ENCODE results near the gene PAXX.

- no peak for TF ChIP-seq CTCF (IDR thresholded peaks at IDR 0.05; ENCODE audit: insufficient read depth, low read length)
- TF ChIP-seq, protein P1, sequence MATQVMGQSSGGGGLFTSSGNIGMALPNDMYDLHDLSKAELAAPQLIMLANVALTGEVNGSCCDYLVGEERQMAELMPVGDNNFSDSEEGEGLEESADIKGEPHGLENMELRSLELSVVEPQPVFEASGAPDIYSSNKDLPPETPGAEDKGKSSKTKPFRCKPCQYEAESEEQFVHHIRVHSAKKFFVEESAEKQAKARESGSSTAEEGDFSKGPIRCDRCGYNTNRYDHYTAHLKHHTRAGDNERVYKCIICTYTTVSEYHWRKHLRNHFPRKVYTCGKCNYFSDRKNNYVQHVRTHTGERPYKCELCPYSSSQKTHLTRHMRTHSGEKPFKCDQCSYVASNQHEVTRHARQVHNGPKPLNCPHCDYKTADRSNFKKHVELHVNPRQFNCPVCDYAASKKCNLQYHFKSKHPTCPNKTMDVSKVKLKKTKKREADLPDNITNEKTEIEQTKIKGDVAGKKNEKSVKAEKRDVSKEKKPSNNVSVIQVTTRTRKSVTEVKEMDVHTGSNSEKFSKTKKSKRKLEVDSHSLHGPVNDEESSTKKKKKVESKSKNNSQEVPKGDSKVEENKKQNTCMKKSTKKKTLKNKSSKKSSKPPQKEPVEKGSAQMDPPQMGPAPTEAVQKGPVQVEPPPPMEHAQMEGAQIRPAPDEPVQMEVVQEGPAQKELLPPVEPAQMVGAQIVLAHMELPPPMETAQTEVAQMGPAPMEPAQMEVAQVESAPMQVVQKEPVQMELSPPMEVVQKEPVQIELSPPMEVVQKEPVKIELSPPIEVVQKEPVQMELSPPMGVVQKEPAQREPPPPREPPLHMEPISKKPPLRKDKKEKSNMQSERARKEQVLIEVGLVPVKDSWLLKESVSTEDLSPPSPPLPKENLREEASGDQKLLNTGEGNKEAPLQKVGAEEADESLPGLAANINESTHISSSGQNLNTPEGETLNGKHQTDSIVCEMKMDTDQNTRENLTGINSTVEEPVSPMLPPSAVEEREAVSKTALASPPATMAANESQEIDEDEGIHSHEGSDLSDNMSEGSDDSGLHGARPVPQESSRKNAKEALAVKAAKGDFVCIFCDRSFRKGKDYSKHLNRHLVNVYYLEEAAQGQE (IDR thresholded peaks at IDR 0.05; ENCODE audit: insufficient replicate concordance, low read depth), result no peak
- TF ChIP-seq GABPA (IDR thresholded peaks at IDR 0.05; ENCODE audit: low read depth), result no peak
Observed at GRCh38 chr9:136983167-136983566, 9.1 kb upstream of the PAXX start.

Data from HL-60 (cell line).